NCI-H345 treated with DMSO at 0.1 percent for 48 hours (cell line): ENCODE data around the gene TMEM117.

Experiments
- DNase-seq: peaks from one replicate; lab custom pipeline; 2025; ENCODE audit not compliant: unreplicated experiment; lab: John Stamatoyannopoulos, UW

The TMEM117 gene

GRCh38 chr12:43883748-43884147 lies 47.9 kb downstream of the TMEM117 start:
- no peak for DNase-seq

GRCh38 chr12:43884683-43885410 lies 49.0 kb downstream of the TMEM117 start:
- no peak for DNase-seq

GRCh38 chr12:43887397-43887796 lies 51.5 kb downstream of the TMEM117 start:
- no peak for DNase-seq

GRCh38 chr12:43891856-43892574 lies 56.1 kb downstream of the TMEM117 start:
- no peak for DNase-seq

GRCh38 chr12:43893670-43894069 lies 57.8 kb downstream of the TMEM117 start:
- DNase-seq: no peak

GRCh38 chr12:43895580-43896206 lies 59.8 kb downstream of the TMEM117 start:
- no peak for DNase-seq

- DNase-seq: no peak
Measured at GRCh38 chr12:43896496-43896895, 60.6 kb downstream of the TMEM117 start.

- no peak for DNase-seq
Measured at GRCh38 chr12:43898474-43898873, 62.6 kb downstream of the TMEM117 start.

GRCh38 chr12:43899574-43899973 lies 63.7 kb downstream of the TMEM117 start:
- DNase-seq: no peak

- no peak for DNase-seq
Measured at GRCh38 chr12:43903686-43904085, 67.8 kb downstream of the TMEM117 start.

GRCh38 chr12:43912859-43913258 lies 77.0 kb downstream of the TMEM117 start:
- no peak for DNase-seq

- DNase-seq: no peak
Measured at GRCh38 chr12:43914391-43914790, 78.5 kb downstream of the TMEM117 start.

- no peak for DNase-seq
Measured at GRCh38 chr12:43914923-43915468, 79.1 kb downstream of the TMEM117 start.

GRCh38 chr12:43917896-43918295 lies 82.0 kb downstream of the TMEM117 start:
- DNase-seq: no peak

- DNase-seq: no peak
Measured at GRCh38 chr12:43921666-43922337, 85.9 kb downstream of the TMEM117 start.

- DNase-seq: no peak
Measured at GRCh38 chr12:43930032-43930431, 94.2 kb downstream of the TMEM117 start.

- no peak for DNase-seq
Measured at GRCh38 chr12:43931187-43931586, 95.3 kb downstream of the TMEM117 start.

GRCh38 chr12:43935581-43935980 lies 99.7 kb downstream of the TMEM117 start:
- DNase-seq: no peak

GRCh38 chr12:43937947-43938346 lies 102.1 kb downstream of the TMEM117 start:
- DNase-seq: no peak

- DNase-seq: no peak
Measured at GRCh38 chr12:43942379-43942778, 106.5 kb downstream of the TMEM117 start.

GRCh38 chr12:43945983-43946382 lies 110.1 kb downstream of the TMEM117 start:
- DNase-seq: no peak
